Astrocyte (in vitro differentiated cells and primary cell): ENCODE measurements around the gene LAMA5.

Source experiments
- EZH2 ChIP-seq: IDR thresholded peaks from 2 replicates; pipeline ENCODE4 v1.6.1; 2012; ENCODE audit warnings: mild to moderate bottlenecking, low read length, inconsistent platforms; ENCODE audit not compliant: insufficient read depth
- TF ChIP-seq, protein P1 (sequence below): IDR thresholded peaks from 2 replicates; pipeline ENCODE4 v1.5.1; 2011; ENCODE audit warnings: low read depth, mild to moderate bottlenecking, inconsistent platforms, low read length, moderate library complexity; ENCODE audit not compliant: insufficient read depth

DNA sequence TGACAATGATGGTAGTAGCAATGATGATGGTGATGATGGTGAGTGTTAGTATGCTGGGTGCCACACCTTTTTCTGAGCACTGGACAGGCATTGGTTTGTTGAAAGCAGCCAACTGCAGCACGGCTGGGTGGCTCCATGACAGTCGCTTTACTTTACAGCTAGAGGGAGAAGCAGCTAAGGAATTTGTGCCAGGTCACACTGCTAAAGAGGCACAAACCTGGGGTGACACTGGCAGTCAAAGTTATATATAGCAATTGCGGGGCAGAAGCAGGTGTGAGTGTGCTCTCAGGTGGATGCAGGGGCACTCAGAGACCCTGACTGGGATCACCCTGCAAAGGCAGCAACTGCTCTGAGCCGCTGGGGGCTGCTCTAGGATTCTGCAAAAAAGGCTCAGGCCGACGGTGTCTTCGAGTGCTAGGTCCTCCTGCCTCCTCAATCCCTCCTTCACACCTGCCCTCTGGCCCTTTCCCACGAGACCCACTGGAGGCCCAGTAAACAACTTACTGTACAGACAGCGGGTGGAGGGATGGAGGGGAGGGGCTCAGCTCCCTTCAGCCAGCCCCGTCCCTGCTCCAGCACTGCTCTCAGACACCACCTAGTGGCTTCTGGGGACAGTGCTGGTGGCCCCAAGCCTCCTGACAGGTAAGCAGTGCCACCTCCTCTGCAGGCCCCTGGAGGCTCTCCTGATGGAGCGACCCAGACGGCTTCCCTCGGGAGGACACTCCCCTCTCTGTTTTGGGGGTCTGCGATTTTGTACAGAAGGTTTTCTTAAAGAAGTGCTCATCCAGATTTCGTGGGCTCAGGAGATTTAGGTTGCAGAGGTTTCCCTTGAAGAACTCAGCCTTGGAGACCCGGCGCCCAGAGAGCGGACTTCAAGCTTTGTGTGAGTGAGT lies 15.4 kb upstream of the LAMA5 start:
- TF ChIP-seq, protein P1, sequence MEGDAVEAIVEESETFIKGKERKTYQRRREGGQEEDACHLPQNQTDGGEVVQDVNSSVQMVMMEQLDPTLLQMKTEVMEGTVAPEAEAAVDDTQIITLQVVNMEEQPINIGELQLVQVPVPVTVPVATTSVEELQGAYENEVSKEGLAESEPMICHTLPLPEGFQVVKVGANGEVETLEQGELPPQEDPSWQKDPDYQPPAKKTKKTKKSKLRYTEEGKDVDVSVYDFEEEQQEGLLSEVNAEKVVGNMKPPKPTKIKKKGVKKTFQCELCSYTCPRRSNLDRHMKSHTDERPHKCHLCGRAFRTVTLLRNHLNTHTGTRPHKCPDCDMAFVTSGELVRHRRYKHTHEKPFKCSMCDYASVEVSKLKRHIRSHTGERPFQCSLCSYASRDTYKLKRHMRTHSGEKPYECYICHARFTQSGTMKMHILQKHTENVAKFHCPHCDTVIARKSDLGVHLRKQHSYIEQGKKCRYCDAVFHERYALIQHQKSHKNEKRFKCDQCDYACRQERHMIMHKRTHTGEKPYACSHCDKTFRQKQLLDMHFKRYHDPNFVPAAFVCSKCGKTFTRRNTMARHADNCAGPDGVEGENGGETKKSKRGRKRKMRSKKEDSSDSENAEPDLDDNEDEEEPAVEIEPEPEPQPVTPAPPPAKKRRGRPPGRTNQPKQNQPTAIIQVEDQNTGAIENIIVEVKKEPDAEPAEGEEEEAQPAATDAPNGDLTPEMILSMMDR: peak; percentile 79
- TF ChIP-seq EZH2: no peak
